PC-3 (cell line): Measurements from ENCODE around the gene CD300LB. TPM values are rescaled to one million over a fixed set of nuclear protein-coding genes. Genes with fewer than 3 reads are reported as not detected.

Experiments used
- ATAC-seq: fragments of 200-7000 bp; cut with Tn5 transposase; 2 replicates; pipeline ENCODE4 v1.9.1; 2020; ENCODE audit warnings: mild to moderate bottlenecking, moderate library complexity
- BruUV-seq: library from RNA; stranded (reverse); fragments of 400-500 nt; replicated peaks from 2 replicates; lab custom pipeline; 2021; lab: Mats Ljungman, UMichigan
- CTCF ChIA-PET: fragments of 300-600 bp; sonication (Branson Sonifier 250); formaldehyde crosslinking; loops from one replicate; lab custom pipeline; 2022; ENCODE audit warnings: antibody characterized with exemption; lab: Charles Lee
- POLR2A ChIA-PET: fragments of 300-600 bp; sonication (Branson Sonifier 250); formaldehyde crosslinking; loops from one replicate; lab custom pipeline; 2022; ENCODE audit warnings: antibody characterized with exemption; ENCODE audit not compliant: unreplicated experiment; lab: Charles Lee
- DNase-seq: peaks from one replicate; pipeline ENCODE4 v3.0.0-alpha.2; 2015
- H2AFZ ChIP-seq: fragments of 300-600 bp; sonication (generic); 2 replicates; pipeline ENCODE4 v1.6.0; 2016; ENCODE audit warnings: antibody characterized with exemption, low read length
- H3F3A ChIP-seq: fragments of 300-600 bp; sonication (generic); one replicate; pipeline ENCODE4 v1.6.0; 2017; ENCODE audit warnings: antibody characterized with exemption, low read length, control low read depth, mild to moderate bottlenecking; ENCODE audit not compliant: unreplicated experiment
- H3K27ac ChIP-seq: fragments of 300-600 bp; sonication (generic); 2 replicates; pipeline ENCODE4 v1.5.1; 2016; ENCODE audit warnings: mild to moderate bottlenecking, low read length
- H3K27me3 ChIP-seq: fragments of 300-600 bp; sonication (generic); 2 replicates; pipeline ENCODE4 v1.6.1; 2016; ENCODE audit warnings: low read length, mixed read lengths
- H3K36me3 ChIP-seq: fragments of 300-600 bp; sonication (generic); 2 replicates; pipeline ENCODE4 v1.6.1; 2016; ENCODE audit warnings: low read depth, mixed run types, low read length, mixed read lengths
- H3K4me1 ChIP-seq: fragments of 300-600 bp; sonication (generic); 2 replicates; pipeline ENCODE4 v1.5.1; 2016; ENCODE audit warnings: low read length; ENCODE audit not compliant: insufficient read depth
- H3K4me2 ChIP-seq: fragments of 300-600 bp; sonication (generic); 2 replicates; pipeline ENCODE4 v1.6.0; 2016; ENCODE audit warnings: low read length
- H3K4me3 ChIP-seq: fragments of 300-600 bp; sonication (generic); 2 replicates; pipeline ENCODE4 v1.5.1; 2016; ENCODE audit warnings: mild to moderate bottlenecking, low read length, mixed read lengths
- H3K79me2 ChIP-seq: fragments of 300-600 bp; sonication (generic); 2 replicates; pipeline ENCODE4 v1.6.1; 2017; ENCODE audit warnings: low read length, mixed read lengths
- H3K9ac ChIP-seq: fragments of 300-600 bp; sonication (generic); 2 replicates; pipeline ENCODE4 v1.6.0; 2016; ENCODE audit warnings: mild to moderate bottlenecking, low read length
- H3K9me2 ChIP-seq: fragments of 300-600 bp; sonication (generic); replicated peaks from 2 replicates; pipeline ENCODE4 v1.6.1; 2016; ENCODE audit warnings: mixed run types, low read length, mixed read lengths
- H3K9me3 ChIP-seq: fragments of 300-600 bp; sonication (generic); 2 replicates; pipeline ENCODE4 v1.6.1; 2016; ENCODE audit warnings: low read length, mixed read lengths
- H4K20me1 ChIP-seq: fragments of 300-600 bp; sonication (generic); 2 replicates; pipeline ENCODE4 v1.6.1; 2016; ENCODE audit warnings: low read length, mixed read lengths
- CTCF ChIP-seq: fragments of 300-600 bp; sonication (generic); conservative IDR thresholded peaks from 2 replicates; pipeline ENCODE4 v1.5.1; 2017; ENCODE audit warnings: antibody characterized with exemption, low read depth, mild to moderate bottlenecking, low read length
- EZH2 ChIP-seq: fragments of 300-600 bp; sonication (generic); IDR thresholded peaks from one replicate; pipeline ENCODE4 v1.6.1; 2017; ENCODE audit warnings: antibody characterized with exemption, mild to moderate bottlenecking, low read length; ENCODE audit not compliant: unreplicated experiment
- EZH2phosphoT487 ChIP-seq: fragments of 300-600 bp; sonication (generic); IDR thresholded peaks from 2 replicates; pipeline ENCODE4 v1.6.1; 2018; ENCODE audit warnings: mild to moderate bottlenecking, antibody characterized with exemption, low read length, borderline replicate concordance
- intact Hi-C: fragments of 100-400 bp; cut with micrococcal nuclease; formaldehyde crosslinking; loops from 2 replicates; pipeline ENCODE4 v1.9.0; 2023
- total RNA-seq: library from RNA; depleted of rRNA; stranded (reverse); fragments of >200 nt; gene quantifications from 2 replicates; pipeline ENCODE4 v1.2.3, GENCODE V29; 2014

The CD300LB gene
- total RNA-seq, 1 experiment from 2014 or later, result not detected

GRCh38 chr17:74528491-74529199, 2.6 kb downstream of the CD300LB start:
- Histone ChIP-seq H4K20me1 (no peaks in the 10 kb centered on the region), H3K9ac (no peak overlapping the region), H3F3A (no peaks in the 10 kb centered on the region), H3K27ac (no peak overlapping the region), H3K4me1 (no peaks in the 10 kb centered on the region), H3K9me2 (no peaks in the 10 kb centered on the region), H3K9me3 (no peaks in the 10 kb centered on the region), H3K27me3 (peaks cover 78% of the 10 kb centered on the region), H3K36me3 (no peaks in the 10 kb centered on the region), H3K4me3 (no peak overlapping the region), H2AFZ (no peak overlapping the region), H3K79me2 (no peaks in the 10 kb centered on the region), H3K4me2 (no peak overlapping the region)
- intact Hi-C loops, result no loop called here
- ChIA-PET POLR2A (no interaction called here), CTCF (no interaction called here)
- ATAC-seq, result no peak
- BruUV-seq, result no TSS peak
- TF ChIP-seq EZH2 (no peak), EZH2phosphoT487 (no peak), CTCF (no peak)
- DNase-seq, result no peak

- TF ChIP-seq EZH2 (no peak), CTCF (no peak), EZH2phosphoT487 (no peak)
- Histone ChIP-seq H3K9ac (no peak overlapping the region), H3K79me2 (no peaks in the 10 kb centered on the region), H3K4me3 (no peak overlapping the region), H3K4me1 (no peaks in the 10 kb centered on the region), H3F3A (no peaks in the 10 kb centered on the region), H2AFZ (no peak overlapping the region), H3K27ac (no peak overlapping the region), H4K20me1 (no peaks in the 10 kb centered on the region), H3K9me3 (no peaks in the 10 kb centered on the region), H3K27me3 (peaks cover 87% of the 10 kb centered on the region), H3K9me2 (no peaks in the 10 kb centered on the region), H3K4me2 (no peak overlapping the region), H3K36me3 (no peaks in the 10 kb centered on the region)
- ChIA-PET POLR2A (no interaction called here), CTCF (no interaction called here)
- ATAC-seq (no peak), DNase-seq (no peak)
- intact Hi-C loops, result no loop called here
- BruUV-seq, result no TSS peak
Observed at GRCh38 chr17:74527756-74528155, 3.5 kb downstream of the CD300LB start.

- TF ChIP-seq CTCF, result no peak
- no peak for TF ChIP-seq EZH2phosphoT487
- no peak for TF ChIP-seq EZH2
- POLR2A ChIA-PET, result no interaction called here
- H2AFZ ChIP-seq, result no peak overlapping the region
- H3K4me1 ChIP-seq, result no peaks in the 10 kb centered on the region
- peaks cover 93% of the 10 kb centered on the region for H3K27me3 ChIP-seq
- H3K36me3 ChIP-seq, result no peaks in the 10 kb centered on the region
- H4K20me1 ChIP-seq, result no peaks in the 10 kb centered on the region
- no TSS peak for BruUV-seq
- H3K9ac ChIP-seq, result no peak overlapping the region
- H3K9me3 ChIP-seq, result no peaks in the 10 kb centered on the region
- intact Hi-C loops, result no loop called here
- H3K79me2 ChIP-seq, result no peaks in the 10 kb centered on the region
- no peak overlapping the region for H3K4me3 ChIP-seq
- no peaks in the 10 kb centered on the region for H3F3A ChIP-seq
- H3K4me2 ChIP-seq, result no peak overlapping the region
- ATAC-seq (no peak), DNase-seq (no peak)
- no peaks in the 10 kb centered on the region for H3K9me2 ChIP-seq
- H3K27ac ChIP-seq, result no peak overlapping the region
- CTCF ChIA-PET, result no interaction called here
Observed at GRCh38 chr17:74527081-74527480, 4.2 kb downstream of the CD300LB start.
